A549 (cell line): ENCODE data around the gene NSUN5.
"Not testable (repeated sequence)": the region's sequence is repeated elsewhere in the genome, so short reads cannot be mapped to it uniquely, and the experiment has no call there.

Experiments used
- CTCF ChIP-seq: fragments of >200 bp; sonication (Bioruptor Twin); formaldehyde crosslinking; IDR thresholded peaks from 3 replicates; pipeline ENCODE4 v1.5.1; 2016
- MAZ ChIP-seq: fragments of 150-350 bp; IDR thresholded peaks from 2 replicates; pipeline ENCODE4 v1.6.1; 2014; ENCODE audit warnings: antibody characterized with exemption, low read depth, low read length, borderline replicate concordance
- ZFP36 ChIP-seq: fragments of 450-650 bp; IDR thresholded peaks from 2 replicates; pipeline ENCODE4 v1.6.1; 2014; ENCODE audit warnings: borderline replicate concordance; ENCODE audit not compliant: partially characterized antibody

- TF ChIP-seq CTCF: peak; percentile 56
- TF ChIP-seq MAZ, ZFP36: not testable (repeated sequence)
Measured at GRCh38 chr7:73324081-73324845, 15.6 kb upstream of the NSUN5 start.
